RWPE2 (cell line): Measurements from ENCODE around the gene CHRM5.
"Not testable (repeated sequence)": the region's sequence is repeated elsewhere in the genome, so short reads cannot be mapped to it uniquely, and the experiment has no call there.

Experiments used
- ATAC-seq: fragments of 200-7000 bp; cut with Tn5 transposase; 3 replicates; pipeline ENCODE4 v1.9.1; 2021; ENCODE audit warnings: low read depth
- DNase-seq: peaks from one replicate; pipeline ENCODE4 v3.0.0-alpha.2; 2020; ENCODE audit warnings: low spot score
- H3K27ac ChIP-seq: fragments of 450-650 bp; 2 replicates; pipeline ENCODE4 v1.5.1; 2017; ENCODE audit warnings: mild to moderate bottlenecking; ENCODE audit not compliant: poor library complexity, severe bottlenecking
- H3K27me3 ChIP-seq: fragments of 250-450 bp; sonication (Bioruptor Pico); 2 replicates; pipeline ENCODE4 v1.5.1; 2021; ENCODE audit warnings: mild to moderate bottlenecking, moderate library complexity; ENCODE audit not compliant: insufficient read depth, poor library complexity, severe bottlenecking
- H3K36me3 ChIP-seq: fragments of 250-450 bp; sonication (Bioruptor Pico); 2 replicates; pipeline ENCODE4 v1.5.1; 2020; ENCODE audit warnings: low read depth, mild to moderate bottlenecking, moderate library complexity
- H3K4me1 ChIP-seq: fragments of 250-450 bp; sonication (Bioruptor Pico); 2 replicates; pipeline ENCODE4 v1.5.1; 2021; ENCODE audit warnings: mild to moderate bottlenecking, moderate library complexity; ENCODE audit not compliant: insufficient read depth, poor library complexity, severe bottlenecking
- H3K4me3 ChIP-seq: fragments of 250-450 bp; sonication (Bioruptor Pico); 2 replicates; pipeline ENCODE4 v1.5.1; 2021; ENCODE audit warnings: mild to moderate bottlenecking, moderate library complexity; ENCODE audit not compliant: severe bottlenecking
- H3K9me3 ChIP-seq: fragments of 250-450 bp; sonication (Bioruptor Pico); 2 replicates; pipeline ENCODE4 v1.5.1; 2021; ENCODE audit warnings: mild to moderate bottlenecking, moderate library complexity; ENCODE audit not compliant: severe bottlenecking
- CTCF ChIP-seq: fragments of 450-650 bp; IDR thresholded peaks from one replicate; pipeline ENCODE4 v1.5.1; 2017; ENCODE audit warnings: mild to moderate bottlenecking, moderate library complexity; ENCODE audit not compliant: poor library complexity, severe bottlenecking

Gene CHRM5

DNA sequence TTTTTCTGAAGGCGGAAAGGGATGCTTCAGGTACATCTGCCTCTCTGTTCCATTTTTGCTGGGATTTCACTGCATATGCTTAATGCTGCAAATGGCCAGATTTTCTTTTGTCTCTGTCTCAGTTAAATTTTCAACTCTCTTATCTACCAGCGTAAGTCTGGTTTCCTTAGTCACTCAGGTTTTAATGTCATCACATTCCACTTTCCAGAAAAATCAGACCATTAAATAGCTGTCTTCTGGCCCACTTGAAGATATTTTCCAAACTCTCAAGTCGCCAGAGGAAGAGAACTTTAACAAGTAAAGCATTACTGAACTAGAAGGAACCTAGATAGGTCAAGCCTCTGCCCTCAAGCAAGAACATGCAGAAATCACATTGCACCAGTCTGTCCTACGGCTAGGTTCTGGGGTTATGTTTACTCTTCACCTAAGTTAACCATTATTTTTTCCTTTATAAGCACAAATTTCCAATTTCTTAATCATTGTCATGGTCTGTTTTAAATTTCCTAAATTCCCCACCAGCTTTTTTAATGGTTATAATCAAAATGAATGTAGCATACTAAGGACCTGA is 44.2 kb downstream of the CHRM5 start:
- no peak for DNase-seq
- no peak for TF ChIP-seq CTCF
- H3K27ac ChIP-seq = no peak overlapping the region

DNA sequence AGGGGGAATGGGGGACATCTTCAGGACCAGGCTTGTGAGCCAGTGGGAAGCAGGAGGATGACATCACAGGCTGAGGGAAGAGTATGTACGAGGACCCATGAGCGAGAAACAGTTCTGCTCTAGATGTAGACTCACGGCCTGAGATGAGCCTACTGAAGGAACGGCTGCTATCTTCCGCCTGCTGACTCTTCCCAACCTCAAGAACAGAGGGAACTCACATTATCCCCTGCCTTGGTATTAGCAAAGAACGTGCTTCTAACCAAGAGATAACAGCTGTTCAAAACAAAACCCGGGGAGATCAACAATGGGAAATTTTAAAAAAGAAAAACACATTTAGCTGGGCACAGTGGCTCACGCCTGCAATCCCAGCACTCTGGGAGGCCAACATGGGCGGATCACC is 45.4 kb downstream of the CHRM5 start:
- no peak for TF ChIP-seq CTCF
- ATAC-seq (no peak), DNase-seq (no peak)

More for the DNA sequence above, 44.2 kb downstream of the CHRM5 start:
- Histone ChIP-seq H3K4me3 (no peak overlapping the region), H3K27me3 (no peaks in the 10 kb centered on the region), H3K36me3 (no peaks in the 10 kb centered on the region), H3K9me3 (no peaks in the 10 kb centered on the region), H3K4me1 (no peaks in the 10 kb centered on the region)
- no peak for ATAC-seq

GRCh38 chr15:34014556-34014955 is 46.3 kb downstream of the CHRM5 start:
- H3K4me1 ChIP-seq = no peaks in the 10 kb centered on the region
- H3K36me3 ChIP-seq = no peaks in the 10 kb centered on the region
- H3K4me3 ChIP-seq = no peak overlapping the region
- H3K27ac ChIP-seq = no peak overlapping the region
- DNase-seq (no peak), ATAC-seq (no peak)
- no peaks in the 10 kb centered on the region for H3K9me3 ChIP-seq
- no peak for TF ChIP-seq CTCF
- no peaks in the 10 kb centered on the region for H3K27me3 ChIP-seq

More for the DNA sequence above, 45.4 kb downstream of the CHRM5 start:
- H3K9me3 ChIP-seq = no peaks in the 10 kb centered on the region
- H3K4me1 ChIP-seq = no peaks in the 10 kb centered on the region
- H3K27ac ChIP-seq = no peak overlapping the region
- H3K36me3 ChIP-seq = no peaks in the 10 kb centered on the region
- no peak overlapping the region for H3K4me3 ChIP-seq
- no peaks in the 10 kb centered on the region for H3K27me3 ChIP-seq

DNA sequence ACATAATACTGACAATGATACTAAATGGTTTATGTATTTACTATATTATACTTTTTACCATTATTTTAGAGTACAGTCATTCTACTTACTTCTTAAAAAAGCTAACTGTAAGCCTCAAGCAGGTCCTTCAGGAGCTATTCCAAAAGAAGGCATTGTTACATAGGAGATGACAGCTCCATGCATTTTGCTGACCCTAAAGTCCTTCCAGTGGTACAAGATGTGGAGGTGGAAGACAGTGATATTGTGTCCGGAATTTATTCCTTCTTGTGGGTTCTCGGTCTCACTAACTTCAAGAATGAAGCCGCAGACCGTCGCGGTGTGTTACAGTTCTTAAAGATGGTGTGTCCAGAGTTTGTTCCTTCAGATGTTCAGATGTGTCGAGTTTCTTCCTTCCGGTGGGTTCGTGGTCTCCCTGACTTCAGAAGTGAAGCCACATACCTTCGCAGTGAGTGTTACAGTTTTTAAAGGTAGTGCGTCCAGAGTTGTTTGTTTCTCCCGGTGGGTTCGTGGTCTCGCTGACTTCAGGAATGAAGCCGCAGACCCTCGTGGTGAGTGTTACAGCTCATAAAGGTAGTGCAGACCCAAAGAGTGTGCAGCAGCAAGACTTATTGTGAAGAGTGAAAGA is 49.8 kb downstream of the CHRM5 start:
- Histone ChIP-seq H3K27ac (no peak overlapping the region), H3K9me3 (no peaks in the 10 kb centered on the region), H3K4me1 (no peaks in the 10 kb centered on the region), H3K36me3 (no peaks in the 10 kb centered on the region), H3K27me3 (no peaks in the 10 kb centered on the region), H3K4me3 (no peak overlapping the region)
- no peak for DNase-seq
- no peak for TF ChIP-seq CTCF
- no peak for ATAC-seq

DNA sequence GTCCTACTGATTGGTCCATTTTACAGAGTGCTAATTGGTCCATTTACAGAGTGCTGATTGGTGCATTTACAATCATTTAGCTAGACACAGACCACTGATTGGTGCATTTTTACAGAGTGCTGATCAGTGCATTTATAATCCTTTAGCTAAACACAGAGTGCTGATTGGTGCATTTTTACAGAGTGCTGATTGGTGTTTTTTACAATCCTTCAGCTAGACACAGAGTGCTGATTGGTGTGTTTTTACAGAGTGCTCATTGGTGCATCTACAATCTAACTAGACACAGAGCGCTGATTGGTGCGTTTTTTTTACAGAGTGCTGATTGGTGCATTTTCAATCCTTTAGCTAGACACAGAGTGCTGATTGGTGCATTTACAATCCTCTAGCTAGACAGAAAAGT is 50.4 kb downstream of the CHRM5 start:
- H3K4me3 ChIP-seq, H3K9me3 ChIP-seq, H3K36me3 ChIP-seq, DNase-seq, H3K27ac ChIP-seq, H3K4me1 ChIP-seq, H3K27me3 ChIP-seq, ATAC-seq: not testable (repeated sequence)
